ENCODE measurements around the gene IRAK2.

Gene IRAK2

GRCh38 chr3:10198761-10199649 lies 34.3 kb downstream of the IRAK2 start:
- ChIA-PET POLR2A (no interaction called here), CTCF (interaction anchor here (1.1 to 3.4 kb wide), 3 partner anchors 14 to 27 kb away, joined by 3 to 9 read pairs (median 7); no protein-coding TSS in a partner anchor)
- peak; percentile 82 for DNase-seq (ENCODE audit: extremely low spot score)
- TF ChIP-seq CTCF (IDR thresholded peaks at IDR 0.05; ENCODE audit: control extremely low read depth, extremely low read depth, low read depth, missing control alignments) = no peak

- DNase-seq (ENCODE audit: extremely low spot score) = no peak
- no peak for TF ChIP-seq CTCF (IDR thresholded peaks at IDR 0.05; ENCODE audit: control extremely low read depth, extremely low read depth, low read depth, missing control alignments)
- CTCF ChIA-PET = interaction anchor here (0.8 to 4.0 kb wide), 6 partner anchors 9 to 40 kb away, joined by 3 to 26 read pairs (median 4); no protein-coding TSS in a partner anchor
- POLR2A ChIA-PET = no interaction called here
Measured at GRCh38 chr3:10204921-10205320, 40.2 kb downstream of the IRAK2 start.

- no peak for DNase-seq (ENCODE audit: extremely low spot score)
- POLR2A ChIA-PET = no interaction called here
Measured at GRCh38 chr3:10205451-10206165, 40.9 kb downstream of the IRAK2 start.

DNA sequence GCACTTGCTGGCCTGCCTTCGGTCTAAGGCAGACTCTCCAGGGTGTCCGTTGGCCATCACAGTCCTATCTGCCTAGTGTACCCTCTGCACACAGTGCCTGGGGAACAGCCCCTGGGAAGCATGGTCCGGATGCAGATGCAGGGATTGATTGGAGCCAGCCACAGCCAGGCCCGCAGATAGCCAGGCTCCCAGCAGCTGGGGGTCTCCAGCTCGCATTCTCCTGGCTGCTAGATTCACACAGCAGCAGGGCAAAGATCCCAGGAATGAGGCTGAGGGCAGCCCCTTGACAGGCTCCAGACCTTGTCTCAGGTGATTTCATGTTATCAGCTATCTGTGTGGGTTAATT lies 41.4 kb downstream of the IRAK2 start:
- no peak for TF ChIP-seq CTCF (IDR thresholded peaks at IDR 0.05; ENCODE audit: control extremely low read depth, extremely low read depth, low read depth, missing control alignments)
- no peak for DNase-seq (ENCODE audit: extremely low spot score)
- CTCF ChIA-PET = interaction anchor here (1.1 to 1.5 kb wide), 2 partner anchors 11 to 32 kb away, joined by 3 read pairs; no protein-coding TSS in a partner anchor
- POLR2A ChIA-PET = no interaction called here

More at GRCh38 chr3:10205451-10206165, 40.9 kb downstream of the IRAK2 start:
- CTCF ChIA-PET = interaction anchor here (1.0 to 4.0 kb wide), 6 partner anchors 8 to 31 kb away, joined by 3 to 26 read pairs (median 4); no protein-coding TSS in a partner anchor
- no peak for TF ChIP-seq CTCF (IDR thresholded peaks at IDR 0.05; ENCODE audit: control extremely low read depth, extremely low read depth, low read depth, missing control alignments)

- CTCF ChIA-PET = interaction anchor here (1.0 to 3.2 kb wide), 8 partner anchors 10 to 36 kb away, joined by 3 to 21 read pairs (median 6); no protein-coding TSS in a partner anchor
Measured at GRCh38 chr3:10213156-10213792, 48.6 kb downstream of the IRAK2 start.

More at GRCh38 chr3:10213156-10213792, 48.6 kb downstream of the IRAK2 start:
- POLR2A ChIA-PET = interaction anchor here (0.5 to 0.6 kb wide), 2 partner anchors 30 to 35 kb away, joined by 3 to 4 read pairs; no protein-coding TSS in a partner anchor
- TF ChIP-seq CTCF (IDR thresholded peaks at IDR 0.05; ENCODE audit: control extremely low read depth, extremely low read depth, low read depth, missing control alignments) = no peak
- no peak for DNase-seq (ENCODE audit: extremely low spot score)
